Natural killer cell (primary cell): Measurements from ENCODE around the gene NID1. TPM values are rescaled to one million over a fixed set of nuclear protein-coding genes. Genes with fewer than 3 reads are reported as not detected.

Experiments used
- ATAC-seq, 3 donors: fragments of 150-1000 bp in 2 of 3; fragments of 200-7000 bp in 1 of 3; cut with Tn5 transposase; 1 replicate in 1 of 3; 2 replicates in 2 of 3; pipeline ENCODE4 v1.10.0; 2021; ENCODE audit warnings: mild to moderate bottlenecking in 2 of 3, moderate library complexity in 2 of 3
- DNase-seq, 2 donors: peaks; one replicate each; pipeline versions ENCODE4 v3.0.0 to v3.0.0-alpha.2; 2013 to 2021; ENCODE audit warnings: mixed read lengths in 1 of 2
- H3K27ac ChIP-seq: one replicate; pipeline ENCODE4 v1.5.1; 2013; ENCODE audit warnings: mild to moderate bottlenecking, low read length
- H3K27me3 ChIP-seq: one replicate; pipeline ENCODE4 v1.6.1; 2013; ENCODE audit warnings: low read length; ENCODE audit not compliant: control insufficient read depth, insufficient read depth
- H3K36me3 ChIP-seq: one replicate; pipeline ENCODE4 v1.6.1; 2013; ENCODE audit warnings: low read length; ENCODE audit not compliant: control insufficient read depth, insufficient read depth
- H3K4me1 ChIP-seq: one replicate; pipeline ENCODE4 v1.6.1; 2013; ENCODE audit warnings: low read length; ENCODE audit not compliant: control insufficient read depth, insufficient read depth
- H3K4me3 ChIP-seq: one replicate; pipeline ENCODE4 v1.5.1; 2013; ENCODE audit warnings: low read length
- H3K9me3 ChIP-seq: one replicate; pipeline ENCODE4 v1.6.1; 2013; ENCODE audit warnings: low read length; ENCODE audit not compliant: control insufficient read depth, insufficient read depth
- H3K27ac Mint-ChIP-seq, 2 donors: one replicate each; pipeline ENCODE4 v1.8.0; 2022; ENCODE audit warnings: mild to moderate bottlenecking in 2 of 2, mixed read lengths in 2 of 2, moderate library complexity in 1 of 2
- H3K27me3 Mint-ChIP-seq, 2 donors: one replicate each; pipeline ENCODE4 v1.8.0; 2022; ENCODE audit warnings: low read depth in 2 of 2, mixed read lengths in 2 of 2
- H3K36me3 Mint-ChIP-seq: one replicate; pipeline ENCODE4 v1.8.0; 2022; ENCODE audit warnings: mixed read lengths
- H3K4me1 Mint-ChIP-seq, 2 donors: one replicate each; pipeline ENCODE4 v1.8.0; 2022; ENCODE audit warnings: mixed read lengths in 2 of 2
- H3K4me3 Mint-ChIP-seq: one replicate; pipeline ENCODE4 v1.8.0; 2022; ENCODE audit warnings: mild to moderate bottlenecking, moderate library complexity, mixed read lengths
- H3K9me3 Mint-ChIP-seq, 2 donors: one replicate each; pipeline ENCODE4 v1.8.0; 2022; ENCODE audit warnings: mixed read lengths in 2 of 2
- WGBS: methylation state at CpG from one replicate; pipeline ENCODE4 v1.1.7; 2013; ENCODE audit warnings: missing lambda C conversion rate; ENCODE audit not compliant: insufficient coverage; 5-methylcytosine and 5-hydroxymethylcytosine counted together
- intact Hi-C: fragments of 100-400 bp; cut with micrococcal nuclease; formaldehyde crosslinking; loops from one replicate; pipeline ENCODE4 v1.14.2; 2022
- total RNA-seq, 4 donors: library from RNA; stranded (reverse); fragments of 120-200 nt in 1 of 4; gene quantifications; one replicate each; pipeline versions ENCODE4 v1.2.3 to v1.2.4, GENCODE V29; 2013 to 2022
- TF ChIP-seq, protein P1 (sequence below): fragments of 200-600 bp; IDR thresholded peaks from one replicate; pipeline ENCODE4 v1.8.0; 2022; ENCODE audit warnings: antibody characterized with exemption

Gene NID1
- total RNA-seq, 3 donors from 2014 or later (not counting 1 experiment from before 2014, with no cell fraction given), result 0.32 to 0.92 (median 0.85) TPM

DNA sequence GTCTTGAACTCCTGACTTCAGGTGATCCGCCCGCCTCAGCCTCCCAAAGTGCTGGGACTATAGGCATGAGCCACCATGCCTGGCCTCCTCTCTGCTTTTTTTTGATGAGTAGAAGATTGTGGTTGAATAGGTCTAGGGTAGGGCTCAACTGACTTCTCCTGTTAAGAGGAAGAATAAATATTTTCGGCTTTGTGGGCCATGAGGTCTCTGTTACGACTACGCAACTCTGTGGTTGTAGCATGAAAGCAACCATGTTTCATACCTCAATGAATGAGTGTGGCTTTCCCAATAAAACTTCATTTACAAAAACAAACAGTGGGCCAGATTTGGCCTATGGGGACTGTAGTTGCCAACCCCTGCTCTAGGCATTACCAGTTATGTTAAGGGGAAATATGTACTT is 67.8 kb downstream of the NID1 start:
- ATAC-seq (no peak), DNase-seq (no peak)
- Histone ChIP-seq H3K27ac (no peak overlapping the region), H3K4me1 (peaks cover 22% of the 10 kb centered on the region), H3K36me3 (no peaks in the 10 kb centered on the region), H3K9me3 (no peaks in the 10 kb centered on the region), H3K27me3 (no peaks in the 10 kb centered on the region), H3K4me3 (no peak overlapping the region)
- TF ChIP-seq, protein P1, sequence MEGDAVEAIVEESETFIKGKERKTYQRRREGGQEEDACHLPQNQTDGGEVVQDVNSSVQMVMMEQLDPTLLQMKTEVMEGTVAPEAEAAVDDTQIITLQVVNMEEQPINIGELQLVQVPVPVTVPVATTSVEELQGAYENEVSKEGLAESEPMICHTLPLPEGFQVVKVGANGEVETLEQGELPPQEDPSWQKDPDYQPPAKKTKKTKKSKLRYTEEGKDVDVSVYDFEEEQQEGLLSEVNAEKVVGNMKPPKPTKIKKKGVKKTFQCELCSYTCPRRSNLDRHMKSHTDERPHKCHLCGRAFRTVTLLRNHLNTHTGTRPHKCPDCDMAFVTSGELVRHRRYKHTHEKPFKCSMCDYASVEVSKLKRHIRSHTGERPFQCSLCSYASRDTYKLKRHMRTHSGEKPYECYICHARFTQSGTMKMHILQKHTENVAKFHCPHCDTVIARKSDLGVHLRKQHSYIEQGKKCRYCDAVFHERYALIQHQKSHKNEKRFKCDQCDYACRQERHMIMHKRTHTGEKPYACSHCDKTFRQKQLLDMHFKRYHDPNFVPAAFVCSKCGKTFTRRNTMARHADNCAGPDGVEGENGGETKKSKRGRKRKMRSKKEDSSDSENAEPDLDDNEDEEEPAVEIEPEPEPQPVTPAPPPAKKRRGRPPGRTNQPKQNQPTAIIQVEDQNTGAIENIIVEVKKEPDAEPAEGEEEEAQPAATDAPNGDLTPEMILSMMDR, result no peak
- H3K36me3 Mint-ChIP-seq, result no peaks in the 10 kb centered on the region
- peaks cover 4 to 9% of the 10 kb centered on the region in 2 donors for H3K27me3 Mint-ChIP-seq
- intact Hi-C loops, result no loop called here
- no peak overlapping the region for H3K27ac Mint-ChIP-seq
- WGBS, result 82% methylated on average over 5 of the region's 5 CpGs
- no peaks in the 10 kb centered on the region for H3K9me3 Mint-ChIP-seq
- H3K4me3 Mint-ChIP-seq, result no peak overlapping the region
- peaks cover 19 to 20% of the 10 kb centered on the region in 2 donors for H3K4me1 Mint-ChIP-seq

DNA sequence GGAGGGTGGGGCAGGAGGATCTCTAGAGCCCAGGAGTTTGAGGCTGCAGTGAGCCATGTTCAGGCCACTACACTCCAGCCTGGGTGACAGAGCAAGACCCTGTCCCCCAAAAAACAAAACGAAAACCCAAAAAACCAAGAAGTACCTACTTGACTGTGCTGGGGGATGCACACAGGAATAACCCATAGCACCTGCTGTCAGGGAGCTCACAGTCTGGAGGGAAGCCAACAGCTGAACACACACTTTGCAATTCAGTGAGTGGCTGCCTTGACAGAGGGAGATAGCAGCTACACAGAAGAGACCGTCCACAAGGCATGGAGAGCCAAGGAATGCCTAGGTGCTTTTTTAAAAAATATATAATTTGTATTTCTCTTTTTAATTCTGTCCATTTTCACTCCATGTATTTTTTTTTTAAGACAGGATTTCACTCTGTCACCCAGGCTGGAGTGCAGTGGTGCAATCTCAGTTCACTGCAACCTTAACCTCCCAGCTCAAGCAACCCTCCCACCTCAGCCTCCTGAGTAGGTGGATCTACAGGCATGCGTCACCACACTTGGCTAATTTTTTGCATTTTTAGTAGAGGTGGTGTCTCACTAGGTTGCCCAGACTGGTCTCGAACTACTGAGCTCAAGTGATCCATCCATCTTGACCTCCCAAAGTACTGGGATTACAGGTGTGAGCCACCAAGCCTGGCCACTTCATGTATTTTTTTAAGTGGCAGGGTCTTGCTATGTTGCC is 68.7 kb downstream of the NID1 start:
- Mint-ChIP-seq H3K27ac (no peak overlapping the region), H3K9me3 (no peaks in the 10 kb centered on the region), H3K4me1 (peaks cover 19 to 20% of the 10 kb centered on the region in 2 donors), H3K4me3 (no peak overlapping the region), H3K27me3 (peaks cover 2 to 9% of the 10 kb centered on the region in 2 donors), H3K36me3 (no peaks in the 10 kb centered on the region)
- intact Hi-C loops, result no loop called here
- no peaks in the 10 kb centered on the region for H3K36me3 ChIP-seq
- DNase-seq, result no peak
- no peak for ATAC-seq
- WGBS, result 85% methylated on average over 3 of the region's 4 CpGs
- TF ChIP-seq, protein P1, result no peak
- H3K9me3 ChIP-seq, result no peaks in the 10 kb centered on the region
- H3K4me1 ChIP-seq, result peaks cover 22% of the 10 kb centered on the region
- H3K27me3 ChIP-seq, result no peaks in the 10 kb centered on the region
- no peak overlapping the region for H3K27ac ChIP-seq
- no peak overlapping the region for H3K4me3 ChIP-seq

DNA sequence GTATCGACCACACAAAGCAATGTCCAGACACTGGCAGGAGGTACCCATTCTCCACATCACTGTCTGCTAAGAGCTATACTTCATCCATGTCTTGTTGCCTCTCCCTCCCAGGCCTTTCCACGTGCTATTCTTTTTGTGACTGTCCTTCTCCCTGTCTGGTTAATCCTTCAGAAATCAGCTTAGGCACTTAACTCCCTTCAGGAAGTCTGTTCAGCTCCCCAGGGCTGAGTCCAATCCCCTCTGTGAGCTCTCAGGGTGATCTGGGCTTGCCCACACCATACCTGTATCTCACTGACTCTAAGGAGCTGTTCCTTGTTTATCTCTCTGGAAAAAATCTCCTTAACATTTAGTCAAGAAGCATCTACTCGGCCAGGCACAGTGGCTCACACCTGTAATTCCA is 69.4 kb downstream of the NID1 start:
- TF ChIP-seq, protein P1, result no peak
- Histone ChIP-seq H3K27me3 (no peaks in the 10 kb centered on the region), H3K36me3 (no peaks in the 10 kb centered on the region), H3K4me1 (peaks cover 22% of the 10 kb centered on the region), H3K27ac (no peak overlapping the region), H3K4me3 (no peak overlapping the region), H3K9me3 (no peaks in the 10 kb centered on the region)
- Mint-ChIP-seq H3K36me3 (no peaks in the 10 kb centered on the region), H3K4me1 (peaks cover 18 to 19% of the 10 kb centered on the region in 2 donors), H3K4me3 (no peak overlapping the region), H3K27ac (no peak overlapping the region), H3K27me3 (peaks cover 2 to 9% of the 10 kb centered on the region in 2 donors), H3K9me3 (no peaks in the 10 kb centered on the region)
- 87% methylated on average over 3 of the region's 3 CpGs for WGBS
- ATAC-seq (no peak), DNase-seq (no peak)
- intact Hi-C loops, result no loop called here

DNA sequence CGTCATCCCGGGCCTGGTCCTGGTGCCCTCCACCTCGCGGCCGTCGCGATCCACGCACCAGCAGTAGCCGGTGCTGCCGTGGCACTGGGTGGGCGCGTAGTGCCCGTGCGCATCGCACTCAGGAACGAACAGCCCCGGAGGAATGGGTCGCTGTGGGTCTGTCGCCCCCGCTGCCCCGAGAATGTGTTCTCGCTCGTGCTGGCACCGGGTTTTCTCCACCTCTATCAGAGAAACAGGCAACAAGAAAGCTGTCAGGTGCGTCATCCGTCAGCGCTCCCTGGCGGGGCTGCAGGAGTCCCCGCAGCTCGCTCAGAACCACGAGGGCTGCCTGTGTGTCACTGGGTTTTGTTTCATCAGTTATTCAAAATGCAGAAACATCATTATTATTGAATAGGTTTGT is 71.2 kb downstream of the NID1 start:
- H3K27ac ChIP-seq, result no peak overlapping the region
- DNase-seq (no peak), ATAC-seq (no peak)
- Mint-ChIP-seq H3K4me3 (no peak overlapping the region), H3K9me3 (peaks cover 0 to 4% of the 10 kb centered on the region in 2 donors), H3K4me1 (peaks cover 0 to 2% of the 10 kb centered on the region in 2 donors), H3K27ac (no peak overlapping the region), H3K36me3 (no peaks in the 10 kb centered on the region), H3K27me3 (peaks cover 4 to 10% of the 10 kb centered on the region in 2 donors)
- H3K36me3 ChIP-seq, result no peaks in the 10 kb centered on the region
- no peaks in the 10 kb centered on the region for H3K27me3 ChIP-seq
- TF ChIP-seq, protein P1, result no peak
- WGBS, result 95% methylated on average over 31 of the region's 31 CpGs
- intact Hi-C loops, result no loop called here
- H3K9me3 ChIP-seq, result peaks cover 3% of the 10 kb centered on the region
- H3K4me1 ChIP-seq, result peaks cover 8% of the 10 kb centered on the region
- H3K4me3 ChIP-seq, result no peak overlapping the region
